ENCODE data around the gene MAEA.
A peak's percentile ranks its signal among the peaks of the same experiment; 100 is the strongest.

The MAEA gene

GRCh38 chr4:1338752-1339414 lies 49.2 kb downstream of the MAEA start:
- no peak for DNase-seq

- no peak for DNase-seq
These were observed 49.8 kb downstream of the MAEA start for GRCh38 chr4:1339489-1339888.

DNA sequence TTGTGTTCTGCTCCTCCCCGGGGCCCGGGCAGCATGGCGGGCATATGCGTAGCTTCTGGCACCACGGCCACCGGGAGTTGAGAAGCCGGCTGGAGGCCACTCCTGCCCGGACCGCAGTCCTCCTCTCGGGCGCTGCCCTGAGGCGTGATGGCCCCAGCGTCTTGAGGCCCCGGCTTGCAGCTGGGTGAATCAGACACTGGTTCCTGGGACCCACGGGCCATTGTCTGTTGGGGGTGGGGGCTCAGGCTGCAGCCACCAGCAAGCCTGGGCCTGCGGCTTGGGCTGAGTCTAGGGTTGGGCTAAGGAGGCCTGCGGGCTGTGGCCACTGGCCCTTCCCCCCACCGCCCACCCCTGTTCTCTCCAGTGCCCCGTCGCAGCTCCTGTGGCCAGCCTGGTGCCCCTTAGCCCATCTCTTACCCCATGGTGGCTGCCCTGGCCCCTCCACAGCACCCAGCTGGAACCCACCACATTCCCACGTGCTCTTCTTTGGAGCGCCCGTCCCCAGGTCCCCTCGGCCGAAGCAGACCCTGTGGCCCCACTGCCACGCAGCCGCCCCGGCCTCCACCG lies 50.6 kb downstream of the MAEA start:
- no peak for DNase-seq

DNA sequence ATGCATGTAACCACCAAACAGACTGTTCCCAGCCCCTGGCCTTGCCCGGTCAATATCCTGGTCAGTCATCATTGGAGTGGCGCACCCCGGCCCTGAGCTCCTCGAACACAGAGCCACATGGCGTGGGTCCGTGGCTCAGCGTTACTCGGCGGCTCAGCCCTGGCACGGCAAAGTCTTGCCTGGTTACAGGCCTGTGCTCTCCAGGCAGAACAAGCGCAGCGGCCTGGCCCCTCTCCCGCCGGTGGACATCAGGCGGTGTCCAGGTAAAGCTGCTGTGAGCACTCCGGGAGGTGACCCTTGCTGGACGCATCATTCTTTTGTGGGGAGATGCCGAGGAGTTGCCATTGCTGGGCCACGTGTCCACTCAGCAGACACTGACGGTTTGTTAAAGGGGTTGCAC lies 51.2 kb downstream of the MAEA start:
- no peak for DNase-seq

GRCh38 chr4:1342003-1342402 lies 52.3 kb downstream of the MAEA start:
- no peak for DNase-seq

DNA sequence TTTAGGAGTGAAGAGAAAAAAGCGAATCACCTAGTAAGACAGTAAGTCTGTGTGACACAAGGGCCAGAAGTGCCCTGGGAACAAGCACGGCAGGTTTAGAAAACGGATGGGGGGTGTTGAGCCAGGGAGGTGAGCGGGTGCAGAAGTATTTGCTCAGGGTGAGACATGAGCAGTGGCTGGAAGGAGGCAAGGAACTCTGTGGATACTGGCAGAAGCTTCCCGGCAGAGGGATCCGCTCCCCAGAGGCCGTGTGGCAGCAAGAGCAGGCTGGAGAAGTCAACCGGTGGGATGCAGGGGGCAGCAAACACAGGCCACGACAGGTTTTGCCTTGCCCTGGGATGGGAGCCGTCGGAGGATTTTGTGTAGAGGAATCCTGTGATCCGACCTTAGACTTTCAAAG lies 55.0 kb downstream of the MAEA start:
- DNase-seq = no peak

- DNase-seq = peak; percentile 57
These were observed 56.5 kb downstream of the MAEA start for GRCh38 chr4:1345903-1346780.

- peak; percentile 99 for DNase-seq
These were observed 57.2 kb downstream of the MAEA start, which contains the start of gene UVSSA for GRCh38 chr4:1346781-1347409. Gene UVSSA (plus strand): TSS chr4:1347208. CDS start chr4:1348092, 884 bp downstream.

DNA sequence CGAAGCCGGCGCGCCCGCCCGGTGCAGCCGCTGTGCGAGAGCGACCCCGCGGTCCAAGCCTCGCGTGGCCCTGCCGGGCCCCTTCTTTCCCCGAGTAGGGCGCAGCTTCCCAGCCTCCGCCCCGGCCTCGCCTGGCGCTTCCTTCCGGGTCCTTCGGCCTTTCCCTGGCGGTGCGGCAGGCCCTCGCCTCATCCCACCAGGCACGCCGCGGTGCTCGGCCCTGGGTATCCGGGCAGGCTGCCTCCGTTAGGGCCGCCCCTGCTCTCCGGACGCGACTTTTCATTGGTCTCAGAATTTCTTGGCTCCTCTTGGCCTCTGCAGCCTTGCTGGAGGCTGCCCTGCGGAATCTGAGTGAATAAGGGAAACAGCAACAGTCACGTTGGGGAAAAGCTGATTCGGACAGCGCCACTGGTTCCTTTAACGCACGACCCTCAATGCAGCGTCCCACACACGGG lies 57.7 kb downstream of the MAEA start:
- DNase-seq = peak; percentile 49

GRCh38 chr4:1348014-1348513 lies 58.4 kb downstream of the MAEA start:
- no peak for DNase-seq

DNA sequence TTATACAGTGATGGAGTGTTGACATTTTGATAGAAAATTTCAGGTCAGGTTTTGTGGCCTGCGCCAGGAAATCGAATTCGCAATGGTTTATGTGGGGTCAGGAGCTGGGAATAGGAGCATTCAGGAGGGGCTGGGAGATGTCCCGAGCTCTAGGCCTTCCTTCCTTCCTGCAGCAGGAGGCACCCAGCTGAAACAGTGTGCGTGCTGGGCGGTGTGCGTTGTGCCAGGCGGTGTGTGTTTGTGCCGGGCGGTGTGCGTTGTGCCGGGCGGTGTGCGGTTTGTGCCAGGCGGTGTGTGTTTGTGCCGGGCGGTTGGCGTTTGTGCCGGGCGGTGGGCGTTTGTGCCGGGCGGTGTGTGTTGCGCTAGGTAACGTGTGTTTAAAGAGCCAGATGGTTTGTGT lies 59.1 kb downstream of the MAEA start:
- DNase-seq = no peak

DNA sequence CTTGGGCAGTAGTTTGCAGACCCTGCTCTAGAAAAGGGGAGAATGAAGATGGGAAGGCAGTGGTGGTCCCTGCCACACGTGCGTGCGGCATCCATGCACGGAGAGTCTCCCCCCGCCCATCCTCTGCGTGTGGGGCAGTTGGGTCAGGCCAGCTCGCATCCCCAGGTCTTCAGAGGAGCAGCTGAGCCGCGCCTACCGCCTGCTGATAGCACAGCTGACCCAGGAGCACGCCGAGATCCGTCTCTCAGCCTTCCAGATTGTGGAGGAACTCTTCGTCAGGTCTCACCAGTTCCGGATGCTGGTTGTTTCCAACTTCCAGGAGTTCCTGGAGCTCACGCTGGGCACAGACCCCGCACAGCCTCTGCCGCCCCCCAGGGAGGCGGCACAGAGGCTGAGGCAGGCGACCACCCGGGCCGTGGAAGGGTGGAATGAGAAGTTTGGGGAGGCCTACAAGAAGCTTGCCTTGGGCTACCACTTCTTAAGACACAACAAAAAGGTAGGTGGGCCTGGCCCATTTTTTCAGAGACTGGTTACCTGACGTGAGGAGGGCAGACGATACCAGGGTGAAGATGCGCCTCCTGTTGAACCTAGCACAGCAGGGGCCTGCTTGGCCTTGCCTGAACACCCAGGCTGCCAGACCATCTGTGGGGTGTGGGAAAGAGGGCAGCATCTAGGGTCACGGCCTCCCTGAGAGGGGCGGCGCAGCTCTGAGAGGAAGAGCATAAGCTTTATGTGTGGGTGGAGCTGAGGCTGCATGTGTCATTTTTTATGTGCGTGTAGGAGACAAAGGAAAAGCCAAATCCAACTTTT lies 59.9 kb downstream of the MAEA start:
- no peak for DNase-seq

DNA sequence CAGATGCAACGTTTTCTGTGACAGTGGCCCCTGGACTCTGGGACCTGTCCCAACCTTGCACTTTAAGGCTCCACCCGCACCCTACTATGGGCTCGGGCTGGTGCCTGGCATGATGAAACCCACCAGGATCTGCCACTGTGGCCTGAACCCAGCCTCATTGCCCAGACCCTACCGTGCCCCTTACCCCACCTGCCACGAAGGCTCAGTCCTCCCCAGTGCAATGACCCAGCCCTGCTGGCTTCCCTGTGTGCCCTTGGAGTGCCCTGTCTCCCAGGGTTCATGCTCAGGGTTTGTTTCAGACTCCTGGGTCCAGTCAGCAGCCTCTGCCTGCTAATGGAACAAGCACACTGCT lies 60.5 kb downstream of the MAEA start:
- DNase-seq = no peak

DNA sequence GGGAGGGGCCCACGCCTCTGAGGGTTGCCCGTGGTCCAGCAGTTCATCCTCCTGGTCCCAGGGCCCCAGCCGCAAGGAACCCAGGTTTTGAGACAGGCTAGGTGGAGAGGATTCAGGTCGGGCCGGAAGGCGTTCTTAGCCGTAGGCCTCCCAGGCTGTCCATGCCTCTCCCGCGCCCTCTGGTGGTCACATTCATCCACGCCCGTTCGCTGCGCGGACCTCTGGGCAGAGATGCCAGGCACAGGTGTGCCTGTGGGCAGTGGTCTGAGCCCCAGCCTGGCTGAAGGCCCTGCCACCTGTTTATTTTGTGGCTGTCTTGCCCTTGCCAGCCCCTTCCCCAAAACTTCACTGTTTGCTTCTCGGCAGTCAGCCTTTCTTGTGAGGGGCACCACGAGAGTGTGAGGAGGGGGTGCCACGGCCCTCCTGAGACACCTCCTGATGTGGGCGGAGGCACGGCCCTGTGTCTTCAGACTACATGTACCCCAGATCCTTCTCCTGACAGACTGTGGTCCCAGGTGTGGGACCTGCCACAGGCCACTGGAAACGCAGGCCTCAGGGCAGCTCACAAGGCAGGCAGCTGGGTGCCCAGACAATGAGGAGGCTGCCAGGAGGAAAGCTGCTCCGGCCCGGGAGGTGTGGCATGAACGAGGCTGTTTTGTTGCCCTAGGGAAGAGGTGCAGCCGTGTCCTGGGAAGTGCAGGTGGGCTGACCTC lies 62.3 kb downstream of the MAEA start:
- DNase-seq = peak; percentile 40

GRCh38 chr4:1352567-1352900 lies 62.8 kb downstream of the MAEA start:
- DNase-seq = no peak

DNA sequence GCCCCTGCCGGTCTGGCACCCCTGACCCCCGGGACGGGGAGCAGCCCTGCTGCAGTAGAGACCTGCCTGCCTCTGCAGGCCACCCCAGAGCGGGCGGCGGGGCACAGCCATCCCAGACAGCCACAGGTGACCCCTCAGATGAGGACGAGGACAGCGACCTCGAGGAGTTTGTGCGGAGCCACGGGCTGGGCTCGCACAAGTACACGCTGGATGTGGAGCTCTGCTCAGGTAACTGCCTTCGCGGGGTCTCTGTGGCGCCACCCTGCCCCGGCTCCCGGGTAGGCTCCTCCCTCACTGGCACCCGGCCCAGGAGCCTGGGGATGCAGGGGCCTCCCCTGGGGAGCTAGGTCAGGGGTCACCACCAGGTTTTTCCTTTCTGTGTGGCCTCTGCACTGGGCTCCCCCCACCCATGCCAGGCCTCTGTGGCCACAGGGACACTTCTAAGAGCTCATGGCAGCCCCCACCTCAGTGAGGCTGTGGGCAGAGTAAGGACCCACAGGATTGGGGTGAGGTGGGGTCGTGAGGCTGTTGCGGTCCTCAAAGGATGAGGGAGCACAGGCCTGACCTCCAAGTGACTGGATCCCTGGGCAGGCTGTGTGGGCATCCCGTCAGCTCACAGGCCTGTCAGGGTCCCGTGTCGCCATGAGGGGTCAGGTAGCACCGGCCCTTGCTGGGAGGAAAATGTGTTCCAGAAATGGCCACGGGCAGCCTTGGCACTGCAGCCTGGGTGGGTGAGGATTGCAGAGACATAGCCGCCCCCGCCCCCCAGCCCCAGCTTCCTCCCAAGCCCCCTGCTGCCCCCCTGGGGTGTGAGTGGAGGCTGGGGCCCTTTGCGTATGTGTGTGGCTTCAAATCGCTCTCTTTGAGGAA lies 63.7 kb downstream of the MAEA start:
- DNase-seq = no peak

DNA sequence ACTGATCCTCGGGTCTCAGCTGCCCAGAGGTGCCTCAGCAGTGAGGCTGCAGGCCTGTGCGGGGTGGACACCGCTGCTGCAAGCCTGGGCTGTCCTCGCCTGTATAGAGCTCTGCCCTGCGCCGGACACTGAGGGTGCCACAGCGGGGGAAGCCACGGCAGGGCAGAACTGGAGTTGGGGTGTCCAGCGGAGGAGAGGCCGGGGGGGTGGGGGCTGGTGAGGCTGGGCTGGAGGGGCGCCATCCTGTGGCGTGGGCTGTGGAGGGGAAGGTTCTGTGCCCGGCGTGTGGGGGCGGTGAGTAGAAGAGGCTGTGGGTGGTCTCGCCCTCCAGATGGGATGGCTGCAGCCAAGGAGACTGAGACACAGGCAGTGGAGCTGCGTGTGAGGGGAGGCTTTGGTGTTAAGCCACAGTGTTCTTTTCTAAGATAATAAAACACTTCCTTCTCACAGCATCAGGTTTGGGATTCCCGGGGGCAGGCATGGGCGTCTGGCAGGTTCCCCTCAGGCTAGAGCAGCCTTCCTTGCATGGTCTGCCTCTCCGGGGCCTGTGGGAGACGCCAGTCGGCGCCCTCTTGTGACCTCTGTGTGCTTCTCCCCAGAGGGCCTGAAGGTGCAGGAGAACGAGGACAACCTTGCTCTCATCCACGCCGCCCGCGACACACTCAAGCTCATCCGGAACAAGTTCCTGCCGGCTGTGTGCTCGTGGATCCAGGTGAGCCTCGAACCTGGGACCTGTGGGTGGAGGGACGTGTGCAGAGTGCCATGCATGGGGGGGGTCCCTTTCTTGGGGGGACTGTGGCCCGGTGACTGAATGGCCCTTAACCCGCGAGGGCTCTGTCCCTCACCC lies 64.7 kb downstream of the MAEA start:
- no peak for DNase-seq

- DNase-seq = no peak
These were observed 65.2 kb downstream of the MAEA start for GRCh38 chr4:1354983-1355275.

- DNase-seq = no peak
These were observed 65.7 kb downstream of the MAEA start for GRCh38 chr4:1355378-1355777.

Data from NCI-H1092 treated with DMSO at 0.1 percent for 48 hours (cell line).